Transverse colon (tissue), 4 donors: Measurements from ENCODE around the gene S100A7. TPM values are rescaled to one million over a fixed set of nuclear protein-coding genes. Genes with fewer than 3 reads are reported as not detected.
"Not testable (repeated sequence)": the region's sequence is repeated elsewhere in the genome, so short reads cannot be mapped to it uniquely, and the experiment has no call there.

Experiments
- DNase-seq: peaks from one replicate; pipeline ENCODE4 v3.0.0-alpha.2; 2019
- H3K27ac ChIP-seq, 4 donors: fragments of 200-600 bp; sonication (generic); 2 replicates each; pipeline ENCODE4 v1.5.1; 2016 to 2018; ENCODE audit warnings: inconsistent platforms in 4 of 4
- H3K27me3 ChIP-seq: fragments of 200-600 bp; sonication (generic); 2 replicates; pipeline ENCODE4 v1.5.1; 2017; ENCODE audit warnings: inconsistent platforms
- H3K36me3 ChIP-seq, 4 donors: fragments of 200-600 bp; sonication (generic); 2 replicates each; pipeline ENCODE4 v1.5.1; 2017 to 2019; ENCODE audit warnings: inconsistent platforms in 4 of 4
- H3K4me1 ChIP-seq, 4 donors: fragments of 200-600 bp; sonication (generic); 2 replicates each; pipeline ENCODE4 v1.5.1; 2017 to 2020; ENCODE audit warnings: inconsistent platforms in 4 of 4
- H3K4me3 ChIP-seq, 4 donors: fragments of 200-600 bp; sonication (generic); 1 replicate in 1 of 4; 2 replicates in 3 of 4; pipeline versions ENCODE4 v1.5.1 to v1.6.1; 2017 to 2019; ENCODE audit warnings: inconsistent platforms in 4 of 4
- H3K9me3 ChIP-seq, 2 donors: fragments of 200-600 bp; sonication (generic); 2 replicates each; pipeline ENCODE4 v1.5.1; 2017 to 2019; ENCODE audit warnings: inconsistent platforms in 2 of 2
- CTCF ChIP-seq, 5 experiments: fragments of 200-600 bp in 3 of 5; fragments of 450-650 bp in 2 of 5; sonication (generic) in 3 of 5; IDR thresholded peaks; 1 replicate in 2 of 5; 2 replicates in 3 of 5; pipeline ENCODE4 v1.5.1; 2016 to 2017; ENCODE audit warnings: antibody characterized with exemption in 5 of 5, inconsistent platforms in 3 of 5, mild to moderate bottlenecking in 2 of 5, moderate library complexity in 1 of 5
- EP300 ChIP-seq: sonication (generic); formaldehyde crosslinking; IDR thresholded peaks from one replicate; pipeline ENCODE4 v1.6.1; 2017; ENCODE audit warnings: antibody characterized with exemption, low read depth
- POLR2A ChIP-seq: fragments of 450-650 bp; IDR thresholded peaks from one replicate; pipeline ENCODE4 v1.6.1; 2016; ENCODE audit warnings: antibody characterized with exemption, mild to moderate bottlenecking, moderate library complexity
- POLR2AphosphoS5 ChIP-seq, 3 donors: sonication (generic); formaldehyde crosslinking; IDR thresholded peaks; one replicate each; pipeline ENCODE4 v1.6.1; 2016; ENCODE audit warnings: antibody characterized with exemption in 3 of 3
- WGBS, 2 donors: methylation state at CpG; one replicate each; pipeline ENCODE4 v1.1.5; 2018; ENCODE audit warnings: low coverage in 1 of 2; 5-methylcytosine and 5-hydroxymethylcytosine counted together
- in situ Hi-C, 4 donors: fragments of 200-750 bp; cut with MboI; loops; one replicate each; pipeline versions ENCODE4 v1.15.0 to v1.15.1; 2017; ENCODE audit warnings: low sequenced_read_pairs in 3 of 4, low pct_ligation_motif_present in 1 of 4, low pct_unique_long_range_greater_than_20kb in 1 of 4
- intact Hi-C: fragments of 100-400 bp; cut with DNase I; formaldehyde crosslinking; loops from one replicate; pipeline ENCODE4 v1.15.1; 2023; ENCODE audit warnings: low total_unique reads
- total RNA-seq, 4 donors: library from RNA; depleted of rRNA; stranded (reverse); fragments of >200 nt; gene quantifications; one replicate each; pipeline ENCODE4 v1.1.0, GENCODE V29; 2016

Gene S100A7
- total RNA-seq, 4 donors from 2014 or later, result not detected

- no peak for DNase-seq
- in situ Hi-C loops (no loop called here), intact Hi-C loops (no loop called here)
- Histone ChIP-seq H3K4me1 (no peaks in the 10 kb centered on the region), H3K36me3 (no peaks in the 10 kb centered on the region), H3K27ac (no peak overlapping the region), H3K4me3 (no peak overlapping the region), H3K27me3 (no peaks in the 10 kb centered on the region), H3K9me3 (no peaks in the 10 kb centered on the region)
- TF ChIP-seq POLR2AphosphoS5 (IDR thresholded peaks at IDR 0.05), result no peak
- no peak for TF ChIP-seq EP300
- no peak for TF ChIP-seq POLR2A
- TF ChIP-seq CTCF (IDR thresholded peaks at IDR 0.05), result no peak
- 66 to 74% methylated on average over 6 to 12 of the region's 12 CpGs for WGBS, 2 donors
Measured at GRCh38 chr1:153417136-153417888, 43.1 kb downstream of the S100A7 start.

GRCh38 chr1:153415850-153416570 is 44.4 kb downstream of the S100A7 start, which contains the start of gene S100A7A:
Gene S100A7A (plus strand): TSS chr1:153416520. CDS start chr1:153418083, 1,563 bp downstream.
- TF ChIP-seq EP300 (no peak), POLR2A (no peak), POLR2AphosphoS5 (IDR thresholded peaks at IDR 0.05) (no peak)
- WGBS, 2 donors, result 49 to 72% methylated on average over 4 to 6 of the region's 6 CpGs
- intact Hi-C loops (no loop called here), in situ Hi-C loops (no loop called here)
- Histone ChIP-seq H3K36me3 (no peaks in the 10 kb centered on the region), H3K9me3 (peaks cover 0 to 3% of the 10 kb centered on the region in 2 donors), H3K4me3 (no peak within 1 kb of the TSS), H3K27me3 (no peaks in the 10 kb centered on the region), H3K27ac (no peak within 1 kb of the TSS), H3K4me1 (no peaks in the 10 kb centered on the region)
- no peak for DNase-seq

- in situ Hi-C loops, intact Hi-C loops, DNase-seq, H3K9me3 ChIP-seq, H3K27me3 ChIP-seq, H3K27ac ChIP-seq, H3K36me3 ChIP-seq, H3K4me3 ChIP-seq, H3K4me1 ChIP-seq: not testable (repeated sequence)
Measured at GRCh38 chr1:153413961-153414360, 46.5 kb downstream of the S100A7 start.

Other genes starting within 250 kb of the S100A7 start
- not detected for gene PRR9, start 243.1 kb downstream of the S100A7 start, total RNA-seq
- gene LORICRIN, start 201.0 kb downstream of the S100A7 start, total RNA-seq, result not detected
- gene PGLYRP3, start 147.7 kb downstream of the S100A7 start, total RNA-seq, result not detected
- not detected for gene PGLYRP4, start 111.8 kb downstream of the S100A7 start, total RNA-seq
- 10 to 100 TPM; 24.0 to 99.0 (median 34.3) TPM for gene S100A9, start 102.8 kb downstream of the S100A7 start, total RNA-seq
- gene S100A12, start 85.0 kb downstream of the S100A7 start, total RNA-seq, result not detected
- 1 to 10 TPM in 2 of 4 donors, not detected in 2; 1.6 to 7.4 TPM for gene S100A8, start 69.6 kb downstream of the S100A7 start, total RNA-seq
- gene S100A7A, start 44.1 kb downstream of the S100A7 start, total RNA-seq, result not detected
- 100 to 1,000 TPM; 219 to 881 (median 433) TPM for gene S100A6, start 75.3 kb upstream of the S100A7 start, total RNA-seq
- not detected for gene S100A5, start 80.3 kb upstream of the S100A7 start, total RNA-seq
- gene S100A4, start 85.2 kb upstream of the S100A7 start, total RNA-seq, result 100 to 1,000 TPM in 1 of 4 donors, 10 to 100 TPM in 3; 40.8 to 138 (median 78.6) TPM
- gene S100A3, start 88.6 kb upstream of the S100A7 start, total RNA-seq, result under 1 TPM in 1 of 4 donors, not detected in 3; 0.64 TPM
- gene S100A2, start 105.2 kb upstream of the S100A7 start, total RNA-seq, result 1 to 10 TPM in 1 of 4 donors, not detected in 3; 2.2 TPM
- 100 to 1,000 TPM; 181 to 223 (median 196) TPM for gene S100A16, start 152.5 kb upstream of the S100A7 start, total RNA-seq
- 100 to 1,000 TPM; 134 to 514 (median 437) TPM for gene S100A14, start 155.7 kb upstream of the S100A7 start, total RNA-seq
- 10 to 100 TPM; 33.8 to 67.8 (median 45.5) TPM for gene S100A13, start 166.9 kb upstream of the S100A7 start, total RNA-seq
- 1 to 10 TPM in 2 of 4 donors, not detected in 2; 3.7 to 4.4 TPM for gene S100A1, start 167.8 kb upstream of the S100A7 start, total RNA-seq
- 10 to 100 TPM; 35.2 to 86.1 (median 65.2) TPM for gene CHTOP, start 173.4 kb upstream of the S100A7 start, total RNA-seq
- 10 to 100 TPM; 10.5 to 38.4 (median 27.4) TPM for gene SNAPIN, start 198.1 kb upstream of the S100A7 start, total RNA-seq
- gene ILF2, start 210.3 kb upstream of the S100A7 start, total RNA-seq, result 100 to 1,000 TPM in 1 of 4 donors, 10 to 100 TPM in 3; 16.5 to 102 (median 66.5) TPM
- 10 to 100 TPM in 3 of 4 donors, 1 to 10 TPM in 1; 9.8 to 25.1 (median 13.4) TPM for gene NPR1, start 218.0 kb upstream of the S100A7 start, total RNA-seq